GM19395 (cell line): ENCODE measurements around the gene PCDH19.

Experiments
- ATAC-seq: cut with Tn5 transposase; IDR thresholded peaks from one replicate; pipeline ENCODE4 v1.9.1; 2021; ENCODE audit warnings: mild to moderate bottlenecking, moderate library complexity; ENCODE audit not compliant: unreplicated experiment

Gene PCDH19

DNA sequence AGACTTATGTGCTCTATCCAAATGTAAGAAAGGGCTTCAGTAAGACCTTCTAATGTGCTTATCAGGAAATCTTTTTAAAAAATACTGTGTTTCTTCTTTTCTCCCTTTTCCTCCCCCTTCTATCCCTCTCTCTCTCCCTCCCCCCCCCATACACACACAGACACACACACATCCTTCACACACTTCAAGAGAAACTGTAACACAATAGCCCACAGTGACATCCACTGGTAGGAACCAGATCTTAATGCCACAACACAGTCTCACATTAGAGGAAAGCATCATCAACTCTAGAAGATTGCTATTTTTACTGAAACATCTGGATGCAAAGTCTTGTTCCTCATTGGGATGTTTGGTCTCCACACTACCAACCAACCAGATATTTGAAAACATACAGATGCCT lies 4.6 kb downstream of the PCDH19 start:
- no peak for ATAC-seq

DNA sequence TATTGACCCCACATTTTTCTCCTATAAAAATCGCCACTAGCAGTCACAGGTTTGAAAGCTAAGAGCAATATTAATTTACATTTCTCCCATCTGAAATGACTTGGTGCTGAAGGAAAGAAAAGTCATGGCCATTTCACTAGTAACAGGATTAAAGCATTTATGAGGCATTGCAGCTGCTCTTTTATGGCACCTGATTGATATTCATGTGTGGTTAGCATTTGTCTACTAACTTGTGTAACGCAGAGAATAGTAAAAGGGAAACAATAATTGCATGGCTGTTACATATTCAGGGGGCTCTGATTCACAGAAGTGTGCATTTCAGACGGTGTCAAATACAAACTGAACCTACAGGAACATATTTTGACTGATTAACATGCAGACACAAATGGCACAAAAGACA lies 5.2 kb downstream of the PCDH19 start:
- ATAC-seq, result no peak

DNA sequence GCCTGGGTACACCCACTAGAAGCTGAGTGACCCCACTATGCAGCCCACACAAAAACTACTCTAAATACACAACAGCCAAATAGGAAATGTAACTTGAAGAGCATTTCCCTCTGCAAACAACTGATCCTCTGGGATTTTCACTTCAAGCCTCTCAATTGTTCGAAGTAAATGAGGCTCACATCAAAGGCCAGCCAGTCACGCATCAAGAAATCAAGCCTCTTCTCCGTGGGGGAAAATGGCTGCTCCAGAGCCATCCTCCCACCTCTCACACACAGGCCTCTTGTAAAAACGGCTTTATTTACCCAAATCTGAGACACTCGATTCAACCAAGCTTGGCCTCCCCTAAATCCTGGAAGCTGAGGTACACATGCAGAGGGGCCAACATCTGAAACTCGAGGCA lies 14.3 kb downstream of the PCDH19 start:
- ATAC-seq, result no peak

DNA sequence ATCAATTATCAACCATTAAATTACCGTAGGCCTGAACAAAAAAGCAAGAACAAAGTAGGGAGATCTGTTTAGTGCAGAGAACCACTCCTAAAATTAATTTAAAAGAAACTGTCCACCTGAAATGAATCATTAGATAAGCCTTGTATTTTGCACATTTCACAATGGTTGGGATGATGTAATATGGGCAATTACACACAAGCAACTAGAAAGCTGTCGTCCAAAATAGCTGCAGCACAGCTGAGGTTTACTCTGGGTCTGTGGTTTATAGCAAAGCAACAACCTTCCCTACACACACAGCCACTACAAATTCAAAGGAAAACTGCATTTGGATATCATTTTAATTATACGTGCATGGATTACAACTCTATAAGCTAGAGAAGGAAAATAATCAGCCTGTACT lies 28.5 kb downstream of the PCDH19 start:
- no peak for ATAC-seq

DNA sequence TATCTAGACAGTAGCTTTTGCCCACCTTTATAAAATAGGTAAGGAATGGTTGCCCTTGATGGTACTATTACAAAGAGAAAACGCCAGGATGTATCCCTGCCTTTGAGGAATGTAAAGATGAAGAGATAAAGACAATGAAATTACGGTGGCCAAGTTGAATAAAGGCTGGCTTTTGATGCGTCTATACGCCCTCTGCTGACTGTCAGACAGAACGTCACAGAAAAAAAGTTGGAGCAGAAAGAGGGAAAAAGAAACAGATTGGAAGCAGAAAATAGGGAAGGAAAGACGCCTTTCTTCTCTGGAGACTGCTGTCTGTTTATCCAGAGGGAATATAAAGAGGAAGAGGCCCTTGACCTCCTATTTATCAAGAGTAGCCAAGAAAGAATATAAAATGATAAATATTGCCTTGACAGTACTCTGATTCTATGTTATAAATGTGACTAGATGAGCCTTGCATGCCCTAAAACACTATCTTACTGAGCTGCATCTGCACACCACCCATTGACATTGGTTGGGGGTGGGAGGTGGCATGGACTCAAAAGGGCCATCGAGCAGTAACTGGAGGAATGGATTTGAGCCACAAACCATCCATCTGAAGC lies 30.6 kb downstream of the PCDH19 start:
- no peak for ATAC-seq

DNA sequence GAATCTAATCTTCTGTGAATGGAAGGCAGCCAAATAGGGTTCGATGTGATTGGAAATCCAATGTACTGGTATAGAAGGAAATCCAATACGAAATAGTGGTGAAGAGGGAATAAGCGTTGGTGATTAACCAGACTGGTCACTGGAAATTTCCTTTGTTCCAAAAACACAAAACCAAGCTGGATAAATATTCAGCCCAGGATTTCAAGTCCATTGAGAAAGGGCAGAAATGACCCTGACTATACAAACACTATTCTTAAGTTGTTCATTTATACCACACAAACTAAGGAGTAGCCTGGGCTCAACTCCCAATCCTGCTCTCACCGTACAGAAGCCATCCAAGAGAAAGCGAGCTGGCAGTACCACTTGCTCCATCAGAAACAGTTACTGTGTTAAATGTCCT lies 32.2 kb downstream of the PCDH19 start:
- no peak for ATAC-seq

DNA sequence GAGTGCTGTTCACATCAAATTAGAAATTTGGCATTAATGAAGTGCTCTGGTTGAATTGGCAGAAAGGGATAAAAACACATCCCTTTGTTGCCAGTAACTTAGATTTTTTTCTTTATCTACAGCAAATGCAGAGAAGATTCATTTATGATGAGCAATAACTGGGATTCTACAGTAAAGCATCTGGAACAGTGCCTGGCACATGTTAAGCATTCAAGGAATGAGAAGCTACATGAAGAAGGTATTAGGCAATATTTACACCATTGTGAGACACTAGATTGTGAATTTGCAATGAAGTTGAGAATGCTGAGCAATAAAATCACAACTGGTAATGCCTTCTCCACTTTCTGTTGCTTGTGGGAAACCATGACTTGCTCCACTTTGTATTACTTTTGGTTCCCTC lies 33.5 kb downstream of the PCDH19 start:
- ATAC-seq, result no peak

DNA sequence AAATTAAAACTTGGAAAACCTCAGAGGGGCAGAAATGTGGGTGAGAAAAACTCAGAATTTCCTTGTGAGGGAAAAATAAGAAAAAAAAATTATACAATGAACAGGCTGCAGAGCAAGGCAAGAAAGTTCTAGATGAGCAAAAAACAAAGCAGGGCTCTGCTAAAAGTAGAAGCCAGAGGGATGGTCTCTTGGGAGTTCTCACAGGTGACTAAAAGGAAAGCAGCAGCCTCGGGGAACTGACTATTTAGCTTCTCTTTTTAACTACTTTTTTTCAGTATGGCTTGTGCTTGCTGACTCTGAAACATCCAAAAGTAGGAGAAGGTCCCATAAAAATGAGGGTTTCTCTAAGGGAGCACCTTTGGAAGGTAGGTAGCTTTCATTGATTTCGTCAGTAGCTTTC lies 36.4 kb downstream of the PCDH19 start:
- ATAC-seq, result no peak

DNA sequence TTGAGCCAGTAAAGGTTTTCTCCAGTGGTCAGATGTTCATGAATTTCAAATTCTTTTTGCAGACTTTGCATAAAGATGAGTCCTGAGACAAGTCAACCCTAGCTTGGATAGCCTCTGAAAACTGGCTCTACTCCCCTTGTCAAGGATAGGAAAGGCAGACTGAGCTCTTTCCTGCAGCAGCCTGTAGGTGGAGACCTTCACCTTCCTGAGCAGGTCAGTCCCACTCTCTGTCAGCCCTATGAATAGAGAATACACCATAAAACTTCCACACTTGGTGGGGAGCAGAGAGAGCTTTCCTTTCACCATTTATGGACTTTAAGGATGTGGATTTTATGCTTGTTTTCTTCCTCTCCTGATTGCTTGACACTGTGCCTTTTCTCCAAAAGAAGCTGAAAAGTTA lies 41.9 kb downstream of the PCDH19 start:
- peak; percentile 57 for ATAC-seq

DNA sequence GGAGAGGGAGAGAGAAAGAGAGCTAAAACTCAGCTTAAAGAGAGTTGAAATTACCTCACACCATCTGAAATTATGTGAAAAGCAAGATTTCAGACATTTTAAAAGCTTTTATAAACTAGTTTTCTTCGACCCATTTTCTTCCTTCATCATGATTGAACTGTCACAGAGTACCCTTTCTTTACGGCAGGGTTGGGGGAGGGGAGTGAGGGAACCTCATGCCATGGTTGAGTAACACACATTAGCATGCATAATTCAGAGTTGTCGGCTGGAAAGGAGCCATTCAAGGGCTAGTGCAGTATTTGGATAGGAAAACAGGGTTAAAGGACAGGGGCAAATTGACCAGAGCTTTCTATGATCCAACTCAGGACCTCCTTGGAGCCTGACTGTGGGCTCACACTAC lies 46.2 kb downstream of the PCDH19 start:
- ATAC-seq, result no peak

DNA sequence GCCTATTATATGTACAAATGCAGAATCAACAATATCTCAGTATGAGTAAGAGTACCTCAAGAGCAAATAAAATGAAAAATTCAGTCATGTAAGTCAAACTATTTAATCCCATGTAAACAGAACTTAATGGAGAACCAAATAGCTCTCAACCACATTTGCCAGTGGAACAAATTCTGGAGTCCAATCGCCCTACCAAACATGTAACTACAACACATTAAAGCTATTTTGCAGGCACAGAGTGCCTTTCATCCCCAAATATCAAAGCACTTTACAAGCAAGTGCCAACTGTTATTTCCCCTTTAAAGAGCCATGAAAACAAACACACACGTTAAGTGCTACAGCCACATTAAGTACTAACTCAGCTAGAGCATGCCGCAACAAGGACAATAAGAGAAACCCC lies 51.3 kb downstream of the PCDH19 start:
- ATAC-seq, result no peak

DNA sequence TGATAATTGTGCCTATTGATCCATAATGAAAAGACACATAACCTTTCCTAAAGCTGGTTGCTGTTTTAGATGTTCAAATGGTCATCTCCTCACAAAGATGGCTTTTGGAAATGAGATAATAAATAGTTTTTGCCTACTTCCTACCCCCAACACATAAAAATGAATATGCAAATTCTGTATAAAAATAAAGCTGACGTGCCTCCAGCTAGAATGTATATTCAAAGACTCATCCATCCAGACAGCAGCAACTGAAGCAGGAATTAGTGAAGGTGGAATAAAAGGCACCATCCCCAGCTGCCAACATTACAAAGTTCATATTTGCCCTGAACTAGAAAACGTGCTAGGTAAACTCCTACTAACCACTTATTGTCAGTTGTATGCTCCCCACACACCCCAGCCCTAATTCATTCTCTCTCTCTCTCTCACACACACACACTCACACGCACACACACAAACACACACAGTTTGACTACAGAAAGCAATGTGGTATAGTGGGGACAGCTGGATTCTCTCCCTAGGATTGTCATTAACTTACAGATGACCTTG lies 53.6 kb downstream of the PCDH19 start:
- ATAC-seq, result no peak

DNA sequence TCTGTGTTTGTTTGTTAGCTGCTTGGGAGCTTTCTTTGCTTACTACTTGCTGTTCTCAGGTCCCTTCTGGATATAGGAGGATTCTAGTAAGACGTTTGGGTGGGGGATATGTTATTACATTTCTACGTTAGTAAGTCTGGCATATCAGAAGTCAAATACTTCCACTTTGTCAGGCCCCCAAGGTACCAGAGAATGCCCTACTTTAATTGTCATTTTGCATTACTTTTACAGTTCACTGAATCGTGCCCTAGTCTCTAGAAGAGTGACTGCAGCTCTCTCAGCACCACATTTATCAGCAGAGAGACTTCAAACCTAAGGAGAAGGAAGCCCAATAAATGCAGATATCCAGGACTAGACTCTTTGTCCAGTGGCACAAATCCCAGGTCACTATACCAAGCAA lies 54.4 kb downstream of the PCDH19 start:
- no peak for ATAC-seq

DNA sequence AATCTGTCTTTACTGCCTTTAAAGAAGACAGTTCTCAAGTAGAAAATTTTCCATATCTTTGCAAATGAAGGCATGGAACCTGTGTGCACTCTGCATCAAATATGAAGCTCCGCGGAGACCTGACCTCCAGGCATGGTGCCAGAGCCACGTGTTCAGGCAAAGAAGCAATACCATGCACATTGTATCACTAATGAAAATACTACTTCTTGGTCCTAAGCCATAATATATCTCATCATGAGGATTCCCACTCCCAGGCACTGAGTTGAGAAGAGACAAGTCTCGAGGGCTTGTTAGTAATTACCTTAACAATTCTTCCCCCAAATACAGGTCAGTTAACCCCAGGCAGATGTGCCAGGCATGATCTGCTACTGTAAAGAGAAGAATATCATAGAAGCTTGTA lies 56.7 kb downstream of the PCDH19 start:
- ATAC-seq, result no peak

DNA sequence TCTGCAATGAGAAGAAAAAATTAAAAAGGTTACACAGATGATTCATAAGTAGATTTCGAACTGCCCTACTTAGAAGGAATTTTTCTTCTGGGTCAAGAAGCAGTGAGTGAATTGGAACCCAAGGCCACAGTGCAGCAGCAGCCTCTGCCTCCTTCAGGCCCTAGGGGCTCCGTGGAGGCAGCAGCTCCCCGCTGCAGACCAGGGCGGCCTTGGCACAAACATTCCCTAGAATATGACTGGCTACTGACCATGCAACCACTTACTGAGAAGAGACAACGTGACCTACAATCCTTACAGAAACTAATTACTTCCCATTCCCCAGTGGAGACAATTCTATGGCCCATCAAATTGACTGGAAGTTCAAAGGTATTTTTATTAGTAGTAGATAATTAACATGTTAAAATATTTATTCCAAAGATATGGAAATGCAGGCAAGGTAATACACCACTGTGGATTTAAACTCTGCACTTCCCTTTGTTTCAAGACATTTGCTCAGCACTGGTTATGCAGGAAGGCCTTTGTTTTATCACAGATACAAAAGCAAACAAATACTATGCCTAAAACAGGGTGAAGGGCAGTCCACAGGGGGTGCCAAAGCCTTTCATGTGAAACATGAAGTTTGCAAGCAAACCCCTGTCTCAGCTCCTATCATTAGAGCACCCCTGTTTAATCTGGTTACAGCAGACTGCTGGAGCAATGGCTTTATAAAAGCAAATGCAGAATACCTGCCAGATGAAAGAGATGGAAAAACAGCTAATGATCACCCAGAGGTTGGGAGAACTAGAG lies 59.2 kb downstream of the PCDH19 start:
- ATAC-seq, result no peak

DNA sequence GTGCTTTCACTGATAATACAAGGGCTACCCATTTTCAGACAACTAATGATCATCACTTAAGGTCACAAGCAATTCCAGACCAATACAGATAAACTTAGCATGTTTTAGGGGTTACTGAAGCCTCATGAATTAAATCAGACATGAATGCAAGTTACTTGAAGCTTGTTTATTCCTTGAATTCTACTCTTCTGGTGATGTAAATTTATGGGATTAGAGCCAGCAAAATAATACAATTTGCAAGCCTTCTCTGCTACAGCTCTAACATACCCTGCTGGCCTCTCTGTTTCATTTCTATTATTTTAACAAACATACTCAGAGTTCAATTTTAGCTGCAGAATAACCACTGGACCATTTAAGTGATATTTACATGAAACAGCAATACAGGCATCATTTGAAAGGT lies 60.7 kb downstream of the PCDH19 start:
- no peak for ATAC-seq

DNA sequence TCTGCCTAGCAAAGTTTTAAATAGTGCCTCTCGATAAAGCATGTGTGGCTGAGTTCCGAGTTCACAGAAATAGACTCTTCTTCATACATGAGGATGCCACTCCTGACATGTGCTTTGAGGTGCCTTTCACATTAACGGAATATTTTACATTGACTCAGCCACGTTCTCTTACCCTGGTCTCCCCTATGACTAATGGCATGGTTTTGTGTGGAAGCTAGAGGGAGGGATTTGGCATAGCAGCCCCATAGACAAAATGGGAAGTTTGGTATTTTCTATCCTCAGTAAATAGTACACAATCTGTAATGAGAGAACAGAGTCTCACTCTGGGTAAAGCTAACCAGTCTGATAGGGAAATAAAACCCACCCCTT lies 68.9 kb downstream of the PCDH19 start:
- no peak for ATAC-seq

DNA sequence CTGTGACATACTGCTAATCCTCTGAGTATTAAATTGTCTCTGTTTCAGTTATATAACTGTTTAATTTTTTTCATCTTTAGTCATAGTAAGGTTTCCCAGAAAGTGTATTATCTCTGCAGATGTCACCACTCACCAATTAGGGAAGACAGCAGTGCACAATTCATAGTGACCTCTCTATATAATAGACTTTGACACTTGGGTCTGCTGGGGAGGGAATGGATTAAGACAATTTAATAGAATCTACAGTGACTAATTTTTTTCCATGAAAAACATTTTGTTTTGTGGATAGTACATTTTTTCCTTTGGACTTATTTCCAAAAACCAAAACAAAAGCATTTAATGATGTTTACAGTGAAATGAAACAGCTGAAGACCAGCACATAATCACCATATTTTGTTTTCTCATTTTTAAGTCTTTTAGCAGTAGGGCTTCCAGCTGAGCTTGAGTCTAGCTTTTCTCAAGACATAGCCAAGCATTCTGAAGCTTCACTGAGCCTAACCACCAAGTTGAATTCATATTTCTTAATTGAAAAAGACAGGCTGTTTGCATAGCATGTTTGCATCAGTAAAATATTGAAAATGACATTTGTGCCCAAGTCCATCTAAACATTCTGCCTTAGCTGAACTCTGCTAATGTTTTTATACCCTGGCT lies 69.5 kb downstream of the PCDH19 start:
- ATAC-seq, result no peak

DNA sequence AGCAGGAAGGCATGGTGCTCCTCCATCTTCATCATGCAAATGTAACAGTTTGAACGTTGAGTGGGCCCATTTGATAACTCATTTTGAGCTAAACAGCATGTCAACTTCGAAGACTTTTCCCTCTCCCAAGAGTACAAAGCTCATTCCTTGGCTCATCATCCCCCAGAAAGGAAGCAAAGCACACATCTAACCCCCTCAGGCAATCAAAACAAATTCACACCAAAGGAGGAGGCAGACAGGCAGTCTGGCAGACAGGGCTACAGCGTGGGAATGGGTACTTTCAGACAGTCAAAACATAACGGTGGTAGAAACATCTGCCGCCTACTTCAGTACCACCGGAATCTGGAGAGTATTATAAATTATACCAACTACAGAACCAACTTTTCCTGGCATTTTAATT lies 81.7 kb downstream of the PCDH19 start:
- ATAC-seq, result no peak

DNA sequence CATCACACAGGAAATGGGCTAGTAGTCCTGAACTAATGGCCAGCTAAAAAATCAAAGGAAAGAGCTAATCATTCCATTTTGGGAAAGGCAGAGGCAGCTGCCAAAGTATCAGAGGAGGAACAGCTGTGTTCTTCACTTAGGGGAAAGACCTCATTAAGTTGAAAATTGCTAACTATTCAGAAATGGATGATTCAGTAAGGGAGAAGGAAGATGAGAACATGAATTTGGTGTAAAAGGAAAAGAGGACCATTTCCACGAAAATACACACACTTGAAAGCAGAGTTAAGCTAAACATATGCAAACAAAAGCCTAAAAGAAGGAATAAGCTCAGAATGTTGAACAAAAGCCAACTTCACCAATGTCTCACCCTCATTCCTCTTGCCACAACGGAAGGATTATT lies 90.4 kb downstream of the PCDH19 start:
- no peak for ATAC-seq

DNA sequence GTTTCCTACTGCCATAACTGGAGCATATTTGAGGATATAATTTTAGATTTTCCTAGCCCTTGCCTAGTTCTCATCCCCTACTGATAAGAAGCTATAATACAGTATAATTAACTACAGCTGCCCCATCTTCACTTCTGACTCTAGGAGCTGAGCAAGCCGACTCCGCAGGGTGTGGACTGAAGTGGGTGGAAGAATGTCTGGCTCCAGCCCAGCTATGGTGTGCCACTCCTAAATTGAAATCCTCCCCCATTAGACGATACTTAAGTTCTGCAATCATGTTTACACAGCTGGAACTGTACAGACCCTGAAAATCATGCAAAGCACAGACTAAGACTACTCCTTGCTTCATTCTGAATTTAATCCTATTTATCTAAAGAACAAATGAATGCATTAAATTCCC lies 93.1 kb downstream of the PCDH19 start:
- no peak for ATAC-seq

DNA sequence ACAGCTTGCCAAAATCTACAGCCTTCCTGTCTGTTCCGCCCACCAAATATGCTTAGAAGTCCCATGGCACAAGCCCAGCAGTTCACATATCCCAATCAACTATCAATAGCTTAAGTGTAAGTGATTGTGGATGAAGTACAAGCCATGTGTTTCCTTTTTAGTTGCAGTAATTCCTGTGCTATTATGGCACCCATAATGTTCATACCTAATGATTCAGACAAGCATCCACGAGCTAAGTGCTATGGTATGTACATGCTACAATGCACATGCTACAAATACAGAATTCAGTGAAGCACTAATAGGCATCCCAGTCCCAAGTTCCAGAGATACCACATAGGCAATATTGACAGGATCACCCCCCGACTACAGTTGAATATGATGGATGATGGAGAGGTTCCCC lies 94.5 kb downstream of the PCDH19 start:
- no peak for ATAC-seq
